A549 (cell line): ENCODE data around the gene COX4I1. TPM values are rescaled to one million over a fixed set of nuclear protein-coding genes. Genes with fewer than 3 reads are reported as not detected.

Source experiments
- ATAC-seq, 2 experiments: fragments of 200-7000 bp in 1 of 2; fragments of >200 bp in 1 of 2; cut with Nextera tagmentation in 1 of 2; cut with Tn5 transposase in 1 of 2; 3 replicates each; pipeline versions ENCODE4 v1.8.0 to v1.9.1; 2018 to 2020; ENCODE audit warnings: mild to moderate bottlenecking in 1 of 2, moderate library complexity in 1 of 2
- CTCF ChIA-PET: fragments of 300-600 bp; sonication (Branson Sonifier 250); formaldehyde crosslinking; extraction: SDS; loops from one replicate; lab custom pipeline; 2021; ENCODE audit warnings: antibody characterized with exemption, inconsistent platforms; lab: Yijun Ruan, JAX
- POLR2A ChIA-PET: fragments of 350-600 bp; formaldehyde crosslinking; extraction: SDS; loops from one replicate; lab custom pipeline; 2021; ENCODE audit warnings: antibody characterized with exemption, inconsistent platforms; lab: Yijun Ruan, JAX
- DNase-seq, 2 experiments: peaks; one replicate each; pipeline versions ENCODE4 v3.0.0 to v3.0.0-alpha.2; 2011 to 2016; ENCODE audit warnings: low read depth in 1 of 2, low spot score in 1 of 2
- FAIRE-seq: peaks from 2 replicates; lab custom pipeline; 2011; peaks lifted over from hg19 to GRCh38; lab: Jason Lieb, UNC
- H3K27ac ChIP-seq, 2 experiments: fragments of >200 bp; sonication (Bioruptor Twin); formaldehyde crosslinking; 3 replicates each; pipeline ENCODE4 v1.5.1; 2016 to 2017
- H3K4me1 ChIP-seq: fragments of >200 bp; sonication (Bioruptor Twin); formaldehyde crosslinking; 3 replicates; pipeline ENCODE4 v1.6.1; 2016
- H3K4me2 ChIP-seq: fragments of >200 bp; sonication (Bioruptor Twin); formaldehyde crosslinking; 3 replicates; pipeline ENCODE4 v1.6.1; 2016
- H3K4me3 ChIP-seq: fragments of >200 bp; sonication (Bioruptor Twin); formaldehyde crosslinking; 3 replicates; pipeline ENCODE4 v1.5.1; 2016
- H3K9me3 ChIP-seq: fragments of >200 bp; sonication (Bioruptor Twin); formaldehyde crosslinking; 3 replicates; pipeline ENCODE4 v1.6.1; 2016
- BCL3 ChIP-seq: fragments of >200 bp; sonication (Bioruptor Twin); formaldehyde crosslinking; IDR thresholded peaks from 3 replicates; pipeline ENCODE4 v1.6.1; 2016
- CBX2 ChIP-seq: fragments of 200-600 bp; sonication (generic); IDR thresholded peaks from 2 replicates; pipeline ENCODE4 v1.6.1; 2016; ENCODE audit warnings: low read depth, mild to moderate bottlenecking, borderline replicate concordance
- CBX8 ChIP-seq: fragments of 200-600 bp; sonication (generic); IDR thresholded peaks from 2 replicates; pipeline ENCODE4 v1.6.1; 2016
- CEBPB ChIP-seq, 2 experiments: fragments of >200 bp in 1 of 2; sonication (Bioruptor Twin) in 1 of 2; formaldehyde crosslinking in 1 of 2; IDR thresholded peaks; 2 replicates each; pipeline ENCODE4 v1.6.1; 2012 to 2016
- CHD2 ChIP-seq: fragments of 150-350 bp; IDR thresholded peaks from 2 replicates; pipeline ENCODE4 v1.6.1; 2014; ENCODE audit warnings: low read length; ENCODE audit not compliant: partially characterized antibody
- CTCF ChIP-seq: fragments of >200 bp; sonication (Bioruptor Twin); formaldehyde crosslinking; IDR thresholded peaks from 3 replicates; pipeline ENCODE4 v1.5.1; 2016
- EHMT2 ChIP-seq: fragments of 200-600 bp; sonication (generic); IDR thresholded peaks from 2 replicates; pipeline ENCODE4 v1.6.1; 2016; ENCODE audit warnings: antibody characterized with exemption, low read depth, mild to moderate bottlenecking, moderate library complexity
- FOSB ChIP-seq: fragments of 250-450 bp; sonication (Bioruptor Pico); IDR thresholded peaks from 2 replicates; pipeline ENCODE4 v1.5.0; 2020; ENCODE audit warnings: mild to moderate bottlenecking, moderate library complexity
- KDM1A ChIP-seq: fragments of 200-600 bp; sonication (generic); IDR thresholded peaks from 2 replicates; pipeline ENCODE4 v1.6.1; 2016; ENCODE audit warnings: low read depth, mild to moderate bottlenecking
- KDM5A ChIP-seq: fragments of 200-600 bp; sonication (generic); IDR thresholded peaks from 2 replicates; pipeline ENCODE4 v1.6.1; 2016; ENCODE audit warnings: antibody characterized with exemption, mild to moderate bottlenecking
- MAZ ChIP-seq: fragments of 150-350 bp; IDR thresholded peaks from 2 replicates; pipeline ENCODE4 v1.6.1; 2014; ENCODE audit warnings: antibody characterized with exemption, low read depth, low read length, borderline replicate concordance
- TP53 ChIP-seq: fragments of 250-450 bp; sonication (Bioruptor Pico); IDR thresholded peaks from 2 replicates; pipeline ENCODE4 v1.5.0; 2021; ENCODE audit warnings: mild to moderate bottlenecking, moderate library complexity
- ZC3H11A ChIP-seq: fragments of 450-650 bp; IDR thresholded peaks from 2 replicates; pipeline ENCODE4 v1.6.1; 2014; ENCODE audit warnings: antibody characterized with exemption, mild to moderate bottlenecking
- WGBS: methylation state at CpG from one replicate; pipeline ENCODE4 v1.1.6; 2017; ENCODE audit errors: missing lambda C conversion rate; 5-methylcytosine and 5-hydroxymethylcytosine counted together
- polyA plus RNA-seq, 4 experiments: library from polyadenylated mRNA; depleted of rRNA in 3 of 4; stranded (reverse); fragments of >200 nt; fragmentation: RNase III in 1 of 4; extraction: RNeasy Plus Mini Kit Qiagen cat#74134 plus additional on column Dnase treatment in 1 of 4; gene quantifications; 2 replicates in 3 of 4; 3 replicates in 1 of 4; pipeline ENCODE4 v1.2.3, GENCODE V29; 2011 to 2017
- TF ChIP-seq, protein P1 (sequence below): fragments of 150-350 bp; IDR thresholded peaks from 2 replicates; pipeline ENCODE4 v1.6.1; 2014; ENCODE audit warnings: low read depth, mild to moderate bottlenecking, low read length
- TF ChIP-seq, protein P2 (sequence below): fragments of >200 bp; sonication (Bioruptor Twin); formaldehyde crosslinking; IDR thresholded peaks from 2 replicates; pipeline ENCODE4 v1.6.1; 2016
- TF ChIP-seq, protein P3 (sequence below): IDR thresholded peaks from 2 replicates; pipeline ENCODE4 v1.6.1; 2012; ENCODE audit warnings: low read depth, borderline replicate concordance
- TF ChIP-seq, protein P4 (sequence below): fragments of 450-650 bp; IDR thresholded peaks from 2 replicates; pipeline ENCODE4 v1.6.1; 2014; ENCODE audit warnings: antibody characterized with exemption
- TF ChIP-seq, protein P5 (sequence below): fragments of 250-450 bp; sonication (Bioruptor Pico); IDR thresholded peaks from 2 replicates; pipeline ENCODE4 v1.5.0; 2020; ENCODE audit warnings: low read depth, mild to moderate bottlenecking, moderate library complexity

Gene COX4I1
- polyA plus RNA-seq, 2 of the 4 experiments (the other 2 are of a cell fraction) = 783 to 929 TPM

DNA sequence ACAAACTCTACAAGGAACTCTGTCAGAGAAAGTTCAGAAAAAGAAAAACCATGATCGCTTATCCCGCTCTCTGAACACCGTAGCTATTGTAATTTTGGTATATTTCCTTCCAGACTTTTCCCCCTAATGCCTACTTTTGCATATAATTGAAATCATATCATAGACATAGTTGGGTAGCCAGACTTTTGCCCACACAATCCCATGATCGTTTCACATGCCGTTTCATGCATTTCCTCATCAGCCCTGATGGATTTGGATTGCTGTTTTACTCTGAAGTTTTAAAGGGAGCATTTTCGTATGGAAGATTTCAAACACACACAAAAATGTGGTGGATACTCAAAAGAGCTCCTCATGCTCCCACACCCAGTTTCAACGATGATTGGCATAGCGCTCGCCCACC, 31.3 kb downstream of the COX4I1 start (continued):
- TF ChIP-seq CTCF = no peak
- TF ChIP-seq KDM1A = no peak
- no peak for TF ChIP-seq MAZ
- TF ChIP-seq, protein P1, sequence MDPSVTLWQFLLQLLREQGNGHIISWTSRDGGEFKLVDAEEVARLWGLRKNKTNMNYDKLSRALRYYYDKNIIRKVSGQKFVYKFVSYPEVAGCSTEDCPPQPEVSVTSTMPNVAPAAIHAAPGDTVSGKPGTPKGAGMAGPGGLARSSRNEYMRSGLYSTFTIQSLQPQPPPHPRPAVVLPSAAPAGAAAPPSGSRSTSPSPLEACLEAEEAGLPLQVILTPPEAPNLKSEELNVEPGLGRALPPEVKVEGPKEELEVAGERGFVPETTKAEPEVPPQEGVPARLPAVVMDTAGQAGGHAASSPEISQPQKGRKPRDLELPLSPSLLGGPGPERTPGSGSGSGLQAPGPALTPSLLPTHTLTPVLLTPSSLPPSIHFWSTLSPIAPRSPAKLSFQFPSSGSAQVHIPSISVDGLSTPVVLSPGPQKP = no peak
- no peak for TF ChIP-seq CHD2
- TF ChIP-seq EHMT2 = no peak
- no peak for TF ChIP-seq FOSB (CRISPR knock-in tag)
- TF ChIP-seq, protein P2, sequence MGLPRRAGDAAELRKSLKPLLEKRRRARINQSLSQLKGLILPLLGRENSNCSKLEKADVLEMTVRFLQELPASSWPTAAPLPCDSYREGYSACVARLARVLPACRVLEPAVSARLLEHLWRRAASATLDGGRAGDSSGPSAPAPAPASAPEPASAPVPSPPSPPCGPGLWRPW = no peak
- TF ChIP-seq CBX8 = no peak

DNA sequence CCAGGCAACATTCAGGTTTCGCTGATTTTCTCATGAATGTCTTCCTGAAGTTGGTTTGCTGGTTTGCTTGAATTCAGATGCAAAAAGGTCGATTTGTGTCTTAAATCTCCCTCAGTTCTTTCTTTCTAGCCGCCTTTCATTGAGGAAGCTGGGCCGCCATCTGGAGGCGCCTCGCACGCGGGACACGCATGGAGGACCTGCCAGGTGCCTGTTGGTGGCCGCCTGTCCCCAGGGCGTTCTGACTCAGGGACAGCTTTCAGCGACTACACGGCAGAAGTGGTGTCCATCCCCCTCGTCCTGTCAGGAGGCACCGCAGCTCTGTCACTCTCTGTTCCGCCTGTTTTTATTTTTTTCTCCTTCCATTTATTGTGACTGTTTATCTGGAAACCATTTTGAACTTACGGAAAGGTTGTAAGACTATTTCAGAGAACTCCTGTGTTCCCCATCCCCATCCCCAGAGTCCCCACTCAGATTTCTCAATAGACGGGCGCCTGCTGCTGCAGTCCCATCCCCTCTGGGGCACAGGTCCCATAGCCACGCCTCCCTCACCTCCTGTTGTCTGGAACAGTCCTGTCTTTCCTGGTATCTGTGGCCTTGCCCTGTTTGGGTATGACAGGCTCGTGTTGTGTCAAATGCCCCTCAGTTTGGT, 33.2 kb downstream of the COX4I1 start:
- TF ChIP-seq CEBPB (IDR thresholded peaks at IDR 0.05) (no peak), MAZ (no peak), BCL3 (no peak), ZC3H11A (no peak), KDM5A (no peak), TP53 (CRISPR knock-in tag) (no peak), CBX2 (no peak)
- TF ChIP-seq, protein P3, sequence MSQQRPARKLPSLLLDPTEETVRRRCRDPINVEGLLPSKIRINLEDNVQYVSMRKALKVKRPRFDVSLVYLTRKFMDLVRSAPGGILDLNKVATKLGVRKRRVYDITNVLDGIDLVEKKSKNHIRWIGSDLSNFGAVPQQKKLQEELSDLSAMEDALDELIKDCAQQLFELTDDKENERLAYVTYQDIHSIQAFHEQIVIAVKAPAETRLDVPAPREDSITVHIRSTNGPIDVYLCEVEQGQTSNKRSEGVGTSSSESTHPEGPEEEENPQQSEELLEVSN = no peak
- TF ChIP-seq, protein P4, sequence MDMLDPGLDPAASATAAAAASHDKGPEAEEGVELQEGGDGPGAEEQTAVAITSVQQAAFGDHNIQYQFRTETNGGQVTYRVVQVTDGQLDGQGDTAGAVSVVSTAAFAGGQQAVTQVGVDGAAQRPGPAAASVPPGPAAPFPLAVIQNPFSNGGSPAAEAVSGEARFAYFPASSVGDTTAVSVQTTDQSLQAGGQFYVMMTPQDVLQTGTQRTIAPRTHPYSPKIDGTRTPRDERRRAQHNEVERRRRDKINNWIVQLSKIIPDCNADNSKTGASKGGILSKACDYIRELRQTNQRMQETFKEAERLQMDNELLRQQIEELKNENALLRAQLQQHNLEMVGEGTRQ = no peak
- TF ChIP-seq, protein P5, sequence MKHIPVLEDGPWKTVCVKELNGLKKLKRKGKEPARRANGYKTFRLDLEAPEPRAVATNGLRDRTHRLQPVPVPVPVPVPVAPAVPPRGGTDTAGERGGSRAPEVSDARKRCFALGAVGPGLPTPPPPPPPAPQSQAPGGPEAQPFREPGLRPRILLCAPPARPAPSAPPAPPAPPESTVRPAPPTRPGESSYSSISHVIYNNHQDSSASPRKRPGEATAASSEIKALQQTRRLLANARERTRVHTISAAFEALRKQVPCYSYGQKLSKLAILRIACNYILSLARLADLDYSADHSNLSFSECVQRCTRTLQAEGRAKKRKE = no peak
- ChIA-PET POLR2A (no interaction called here), CTCF (interaction anchor here (1.8 to 14.3 kb wide), 2 partner anchors 12 to 155 kb away, joined by 4 to 126 read pairs; no protein-coding TSS in a partner anchor)
- H3K4me3 ChIP-seq = no peak overlapping the region
- ATAC-seq = no peak
- no peak for DNase-seq
- H3K4me1 ChIP-seq = no peaks in the 10 kb centered on the region
- no peak for FAIRE-seq
- no peak overlapping the region for H3K4me2 ChIP-seq
- 60% methylated on average over 21 of the region's 21 CpGs for WGBS
- 0 out of 3 replicates have a peak, but pooled peaks cover 3% of the 10 kb centered on the region for H3K9me3 ChIP-seq
- H3K27ac ChIP-seq = no peak overlapping the region
